Naive thymus-derived CD4-positive, alpha-beta T cell (primary cell): Measurements from ENCODE around the gene RAET1G. TPM values are rescaled to one million over a fixed set of nuclear protein-coding genes. Genes with fewer than 3 reads are reported as not detected.
"Not testable (repeated sequence)": the region's sequence is repeated elsewhere in the genome, so short reads cannot be mapped to it uniquely, and the experiment has no call there.

Source experiments
- ATAC-seq: fragments of 150-1000 bp; cut with Tn5 transposase; 2 replicates; pipeline ENCODE4 v1.10.0; 2021; ENCODE audit warnings: mild to moderate bottlenecking, moderate library complexity
- CTCF ChIA-PET: fragments of 350-600 bp; sonication (Branson Sonifier 250); formaldehyde crosslinking; loops from one replicate; lab custom pipeline; 2021; ENCODE audit warnings: antibody characterized with exemption; lab: Charles Lee
- POLR2A ChIA-PET: fragments of 350-600 bp; sonication (Branson Sonifier 250); formaldehyde crosslinking; loops from one replicate; lab custom pipeline; 2021; ENCODE audit warnings: antibody characterized with exemption, inconsistent platforms; lab: Charles Lee
- DNase-seq, 9 donors: peaks; one replicate each; pipeline versions ENCODE4 v3.0.0 to v3.0.0-alpha.2; 2020 to 2022; ENCODE audit warnings: mixed read lengths in 1 of 9
- H3K27ac ChIP-seq: one replicate; pipeline ENCODE4 v1.7.0; 2013; ENCODE audit warnings: mild to moderate bottlenecking, low read depth, low read length, moderate library complexity
- H3K27me3 ChIP-seq, 2 donors: one replicate each; pipeline ENCODE4 v1.7.0; 2013; ENCODE audit warnings: low read length in 2 of 2, mild to moderate bottlenecking in 2 of 2, moderate library complexity in 2 of 2; ENCODE audit not compliant: control insufficient read depth in 2 of 2, insufficient read depth in 2 of 2
- H3K36me3 ChIP-seq, 3 experiments: 1 replicate in 2 of 3; 2 replicates in 1 of 3; pipeline ENCODE4 v1.7.0; 2013; ENCODE audit warnings: low read length in 3 of 3, mild to moderate bottlenecking in 3 of 3, moderate library complexity in 1 of 3; ENCODE audit not compliant: insufficient read depth in 3 of 3, control insufficient read depth in 2 of 3
- H3K4me1 ChIP-seq, 2 donors: one replicate each; pipeline ENCODE4 v1.7.0; 2013; ENCODE audit warnings: low read length in 2 of 2, mild to moderate bottlenecking in 2 of 2, moderate library complexity in 1 of 2; ENCODE audit not compliant: control insufficient read depth in 2 of 2, insufficient read depth in 2 of 2
- H3K4me3 ChIP-seq: 2 replicates; pipeline ENCODE4 v1.7.0; 2013; ENCODE audit warnings: mild to moderate bottlenecking, low read length
- H3K9me3 ChIP-seq, 3 experiments: 1 replicate in 2 of 3; 2 replicates in 1 of 3; pipeline ENCODE4 v1.7.0; 2013; ENCODE audit warnings: low read length in 3 of 3; ENCODE audit not compliant: control insufficient read depth in 2 of 3
- H3K27ac Mint-ChIP-seq, 9 donors: one replicate each; pipeline ENCODE4 v1.8.0; 2020 to 2022; ENCODE audit warnings: mixed read lengths in 9 of 9, mild to moderate bottlenecking in 8 of 9, moderate library complexity in 5 of 9, inconsistent platforms in 2 of 9
- H3K27me3 Mint-ChIP-seq, 5 donors: one replicate each; pipeline ENCODE4 v1.8.0; 2021 to 2022; ENCODE audit warnings: mixed read lengths in 5 of 5, mild to moderate bottlenecking in 1 of 5
- H3K36me3 Mint-ChIP-seq, 5 donors: one replicate each; pipeline ENCODE4 v1.8.0; 2020 to 2022; ENCODE audit warnings: mixed read lengths in 5 of 5, mild to moderate bottlenecking in 3 of 5, inconsistent platforms in 1 of 5
- H3K4me1 Mint-ChIP-seq, 7 donors: one replicate each; pipeline ENCODE4 v1.8.0; 2020 to 2022; ENCODE audit warnings: mixed read lengths in 7 of 7, mild to moderate bottlenecking in 3 of 7, inconsistent platforms in 1 of 7
- H3K4me3 Mint-ChIP-seq, 10 donors: one replicate each; pipeline ENCODE4 v1.8.0; 2020 to 2022; ENCODE audit warnings: mild to moderate bottlenecking in 10 of 10, mixed read lengths in 10 of 10, moderate library complexity in 6 of 10, inconsistent platforms in 2 of 10
- H3K9me3 Mint-ChIP-seq, 11 donors: one replicate each; pipeline ENCODE4 v1.8.0; 2020 to 2022; ENCODE audit warnings: mixed read lengths in 11 of 11, mild to moderate bottlenecking in 4 of 11, inconsistent platforms in 1 of 11, moderate library complexity in 1 of 11
- intact Hi-C, 2 donors: fragments of 100-400 bp; cut with micrococcal nuclease; formaldehyde crosslinking; loops; one replicate each; pipeline ENCODE4 v1.15.1; 2023
- polyA plus RNA-seq, 2 donors: library from polyadenylated mRNA; unstranded; fragments of 300-500 nt; fragmentation: Illumina TruSeq; gene quantifications; one replicate each; pipeline ENCODE4 v1.2.3, GENCODE V29; 2021
- total RNA-seq, 6 experiments: library from RNA in 5 of 6; stranded (reverse) in 5 of 6; gene quantifications; 1 replicate in 5 of 6; 2 replicates in 1 of 6; pipeline ENCODE4 v1.2.3 and lab custom pipeline; 2021 to 2026

Gene RAET1G
- total and polyA plus RNA-seq, 7 experiments from 2014 or later = not detected

DNA sequence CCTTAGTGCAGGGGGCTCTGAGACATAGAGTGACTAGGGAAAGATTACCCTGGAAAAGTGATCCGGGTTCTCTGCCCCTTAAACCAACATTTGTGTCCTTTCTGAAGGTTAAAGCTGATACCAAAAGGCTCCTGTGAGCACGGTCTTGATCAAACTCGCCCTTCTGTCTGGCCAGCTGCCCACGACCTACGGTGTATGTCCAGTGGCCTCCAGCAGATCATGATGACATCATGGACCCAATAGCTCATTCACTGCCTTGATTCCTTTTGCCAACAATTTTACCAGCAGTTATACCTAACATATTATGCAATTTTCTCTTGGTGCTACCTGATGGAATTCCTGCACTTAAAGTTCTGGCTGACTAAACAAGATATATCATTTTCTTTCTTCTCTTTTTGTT lies 25.7 kb upstream of the RAET1G start:
- H3K27me3 Mint-ChIP-seq = peaks cover 51 to 79% (median 57%) of the 10 kb centered on the region in 5 donors
- peaks cover 0 to 3% (median 0%) of the 10 kb centered on the region in 7 donors for H3K4me1 Mint-ChIP-seq
- no peaks in the 10 kb centered on the region for H3K9me3 Mint-ChIP-seq
- ATAC-seq (no peak), DNase-seq (no peak)
- H3K27ac Mint-ChIP-seq = no peak overlapping the region
- CTCF ChIA-PET = no interaction called here
- H3K36me3 Mint-ChIP-seq = no peaks in the 10 kb centered on the region
- POLR2A ChIA-PET = no interaction called here
- H3K4me3 Mint-ChIP-seq = no peak overlapping the region
- H3K27ac ChIP-seq = no peak overlapping the region
- intact Hi-C loops = no loop called here
- no peaks in the 10 kb centered on the region for H3K36me3 ChIP-seq
- peaks cover 8 to 16% of the 10 kb centered on the region in 2 donors for H3K27me3 ChIP-seq
- H3K4me3 ChIP-seq = no peak overlapping the region
- no peaks in the 10 kb centered on the region for H3K4me1 ChIP-seq
- H3K9me3 ChIP-seq = no peaks in the 10 kb centered on the region

DNA sequence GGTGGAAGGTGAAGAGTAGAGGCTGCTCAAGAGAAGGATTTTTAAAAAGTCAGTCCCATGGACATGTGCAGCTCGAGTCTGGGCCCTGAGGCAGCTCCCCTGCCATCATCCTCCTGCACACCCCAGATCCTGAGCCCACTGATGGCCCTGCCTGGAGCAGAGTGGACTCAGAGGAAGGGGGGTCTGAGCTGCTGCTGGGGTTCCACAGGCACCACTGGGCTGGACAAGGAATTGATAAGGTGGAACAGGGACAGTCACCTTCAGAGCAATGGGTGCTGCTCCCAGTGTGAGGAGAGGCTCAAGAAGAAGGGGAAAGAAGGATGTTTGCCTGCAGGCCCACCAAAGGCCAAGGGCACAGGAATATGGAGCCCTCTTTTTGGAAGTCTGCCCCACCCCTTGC lies 25.1 kb upstream of the RAET1G start:
- Histone ChIP-seq H3K4me1 (no peaks in the 10 kb centered on the region), H3K27ac (no peak overlapping the region), H3K9me3 (no peaks in the 10 kb centered on the region), H3K4me3 (no peak overlapping the region), H3K27me3 (peaks cover 3 to 16% of the 10 kb centered on the region in 2 donors), H3K36me3 (no peaks in the 10 kb centered on the region)
- DNase-seq = no peak
- intact Hi-C loops = no loop called here
- Mint-ChIP-seq H3K27ac (no peak overlapping the region), H3K4me1 (peaks cover 0 to under 1% (median 0%) of the 10 kb centered on the region in 7 donors), H3K4me3 (no peak overlapping the region), H3K36me3 (no peaks in the 10 kb centered on the region), H3K9me3 (no peaks in the 10 kb centered on the region), H3K27me3 (peaks cover 45 to 79% (median 51%) of the 10 kb centered on the region in 5 donors)
- ChIA-PET POLR2A (no interaction called here), CTCF (no interaction called here)
- no peak for ATAC-seq

DNA sequence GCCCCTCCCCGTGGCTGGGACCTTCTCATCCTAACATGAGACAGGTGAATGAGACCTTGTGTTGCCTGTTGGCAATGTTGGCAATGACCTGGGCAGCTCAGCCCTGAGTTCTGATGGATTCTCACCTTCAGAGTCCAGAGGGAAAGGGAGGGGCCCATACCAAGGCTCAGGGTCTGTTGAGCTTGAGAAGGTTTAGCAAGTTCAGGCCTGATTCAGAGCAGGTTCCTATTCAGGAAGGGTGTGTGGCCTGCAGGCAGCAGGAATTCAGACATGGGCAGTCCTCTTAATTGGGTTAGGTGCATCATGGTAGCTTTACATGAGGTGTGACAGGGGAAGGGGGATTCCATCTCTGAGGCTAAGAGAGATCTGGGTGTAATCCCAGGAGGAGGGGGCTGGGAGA lies 24.6 kb upstream of the RAET1G start:
- CTCF ChIA-PET, ATAC-seq, intact Hi-C loops, H3K4me3 ChIP-seq, H3K36me3 ChIP-seq, H3K27ac ChIP-seq, H3K4me1 ChIP-seq, POLR2A ChIA-PET, H3K4me3 Mint-ChIP-seq, H3K9me3 ChIP-seq, DNase-seq, H3K27ac Mint-ChIP-seq, H3K4me1 Mint-ChIP-seq, H3K9me3 Mint-ChIP-seq, H3K36me3 Mint-ChIP-seq: not testable (repeated sequence)
- peaks cover 3 to 11% of the 10 kb centered on the region in 2 donors for H3K27me3 ChIP-seq
- peaks cover 40 to 79% (median 49%) of the 10 kb centered on the region in 5 donors for H3K27me3 Mint-ChIP-seq

DNA sequence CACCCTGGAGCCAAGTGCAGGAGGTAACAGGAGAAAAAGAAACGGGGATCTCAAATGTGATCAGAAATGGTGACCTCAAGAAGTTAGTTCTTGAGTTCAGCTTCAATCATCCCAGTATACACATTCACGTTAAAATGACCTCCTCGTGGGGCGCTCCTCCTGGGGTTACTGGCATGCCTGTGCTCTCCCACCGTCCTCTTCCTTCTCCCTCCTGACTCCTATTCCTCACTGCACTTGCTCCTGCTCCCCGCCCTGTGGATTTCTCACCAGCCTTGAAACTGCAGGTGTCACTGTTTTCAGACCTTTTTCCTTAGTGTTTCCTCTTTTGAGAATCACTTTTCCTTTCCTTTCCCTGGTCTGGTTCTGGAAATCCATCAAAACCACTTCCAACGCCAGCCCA lies 23.7 kb upstream of the RAET1G start:
- H3K27me3 ChIP-seq, intact Hi-C loops, H3K27ac Mint-ChIP-seq, DNase-seq, POLR2A ChIA-PET, H3K36me3 ChIP-seq, H3K36me3 Mint-ChIP-seq, H3K4me3 ChIP-seq, H3K27ac ChIP-seq, H3K9me3 ChIP-seq, CTCF ChIA-PET, H3K9me3 Mint-ChIP-seq, H3K4me1 ChIP-seq, H3K4me3 Mint-ChIP-seq, ATAC-seq, H3K4me1 Mint-ChIP-seq: not testable (repeated sequence)
- peaks cover 31 to 77% (median 41%) of the 10 kb centered on the region in 5 donors for H3K27me3 Mint-ChIP-seq

DNA sequence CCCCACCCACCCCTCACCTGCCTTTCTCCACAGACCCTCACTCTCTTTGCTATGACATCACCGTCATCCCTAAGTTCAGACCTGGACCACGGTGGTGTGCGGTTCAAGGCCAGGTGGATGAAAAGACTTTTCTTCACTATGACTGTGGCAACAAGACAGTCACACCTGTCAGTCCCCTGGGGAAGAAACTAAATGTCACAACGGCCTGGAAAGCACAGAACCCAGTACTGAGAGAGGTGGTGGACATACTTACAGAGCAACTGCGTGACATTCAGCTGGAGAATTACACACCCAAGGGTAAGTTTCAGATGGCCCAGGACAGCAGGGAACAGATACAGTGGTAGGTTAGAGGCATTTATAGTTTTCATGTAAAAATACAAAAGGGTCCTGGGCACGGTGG lies 22.4 kb upstream of the RAET1G start:
- DNase-seq, H3K9me3 Mint-ChIP-seq, H3K4me3 ChIP-seq, H3K9me3 ChIP-seq, H3K36me3 ChIP-seq, H3K36me3 Mint-ChIP-seq, H3K4me1 ChIP-seq, CTCF ChIA-PET, intact Hi-C loops, H3K27ac ChIP-seq, ATAC-seq, H3K27me3 ChIP-seq, H3K27ac Mint-ChIP-seq, H3K4me3 Mint-ChIP-seq, POLR2A ChIA-PET: not testable (repeated sequence)
- Mint-ChIP-seq H3K27me3 (peaks cover 22 to 75% (median 36%) of the 10 kb centered on the region in 5 donors), H3K4me1 (peaks cover 6 to 18% (median 16%) of the 10 kb centered on the region in 7 donors)

DNA sequence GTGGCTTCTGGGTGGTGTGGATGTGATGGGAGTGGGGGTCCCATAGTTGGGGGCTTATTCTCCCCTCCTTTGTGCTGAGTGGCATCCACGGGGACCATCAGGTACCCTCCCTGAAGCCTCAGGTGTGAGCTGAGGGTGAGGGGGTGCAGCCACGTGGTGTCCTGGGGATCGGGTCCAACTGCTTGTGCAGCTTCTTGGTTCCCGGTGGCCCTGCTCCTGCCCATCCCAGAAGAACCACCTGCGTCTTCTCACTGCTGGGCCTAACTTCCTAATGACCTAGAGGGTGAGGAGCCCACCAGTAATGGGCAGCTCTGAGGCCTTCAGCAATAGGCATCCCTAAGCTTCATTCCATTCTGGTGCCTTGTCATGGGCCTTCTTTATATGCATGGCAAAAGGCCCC lies 20.4 kb upstream of the RAET1G start:
- ATAC-seq, CTCF ChIA-PET, H3K9me3 Mint-ChIP-seq, H3K4me3 ChIP-seq, DNase-seq, H3K27ac ChIP-seq, H3K36me3 Mint-ChIP-seq, POLR2A ChIA-PET, H3K9me3 ChIP-seq, H3K36me3 ChIP-seq: not testable (repeated sequence)
- intact Hi-C loops = loop anchor here in 1 of 2 donors (5.0 kb wide), 3 partner anchors 81 to 924 kb away; partner anchors contain the start of genes LRP11, MTHFD1L, NUP43 and PCMT1
- Mint-ChIP-seq H3K27me3 (peaks cover 25 to 77% (median 41%) of the 10 kb centered on the region in 5 donors), H3K4me1 (peaks cover 13 to 32% (median 27%) of the 10 kb centered on the region in 7 donors), H3K4me3 (peak overlapping the region; percentile 27 to 96 (median 76)), H3K27ac (peak overlapping the region in 1 of 9 donors; percentile 60)
- peaks cover 21 to 24% of the 10 kb centered on the region in 2 donors for H3K27me3 ChIP-seq
- peaks cover 12 to 17% of the 10 kb centered on the region in 2 donors for H3K4me1 ChIP-seq

DNA sequence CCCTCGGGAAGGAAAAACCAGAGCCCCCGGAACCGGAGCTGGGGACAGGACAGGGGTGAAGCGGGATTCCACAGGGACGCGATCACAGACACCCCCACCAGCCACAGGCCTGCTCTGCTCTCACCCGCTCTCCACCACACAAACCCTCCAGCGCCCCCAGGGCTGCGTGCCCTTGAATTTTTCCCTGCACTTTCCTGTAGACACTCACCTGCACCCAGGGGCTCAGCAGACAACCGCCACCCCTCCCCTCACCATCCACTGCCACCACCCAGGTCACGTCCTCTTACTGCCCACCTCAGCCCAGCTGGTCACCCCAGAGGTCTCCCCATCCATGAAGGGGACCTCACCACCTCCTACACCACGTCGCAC lies 19.5 kb upstream of the RAET1G start:
- Histone ChIP-seq H3K4me3 (peak overlapping the region; percentile 58), H3K27me3 (peaks cover 24 to 30% of the 10 kb centered on the region in 2 donors), H3K4me1 (peaks cover 14 to 20% of the 10 kb centered on the region in 2 donors), H3K9me3 (no peaks in the 10 kb centered on the region), H3K27ac (peak overlapping the region; percentile 9), H3K36me3 (no peaks in the 10 kb centered on the region)
- Mint-ChIP-seq H3K27ac (peak overlapping the region in 6 of 9 donors; percentile 23 to 65 (median 36)), H3K4me3 (peak overlapping the region; percentile 27 to 96 (median 90)), H3K4me1 (peaks cover 13 to 39% (median 27%) of the 10 kb centered on the region in 7 donors), H3K9me3 (peaks cover 0 to 2% (median 0%) of the 10 kb centered on the region in 11 donors), H3K36me3 (peaks cover 0 to 5% (median 1%) of the 10 kb centered on the region in 5 donors), H3K27me3 (peaks cover 24 to 77% (median 38%) of the 10 kb centered on the region in 5 donors)
- POLR2A ChIA-PET = no interaction called here
- CTCF ChIA-PET = no interaction called here
- intact Hi-C loops = loop anchor here in 1 of 2 donors (5.0 kb wide), 3 partner anchors 80 to 925 kb away; partner anchors contain the start of genes LRP11, MTHFD1L, NUP43 and PCMT1
- DNase-seq (no peak), ATAC-seq (no peak)
